NCI-H524 treated with DMSO at 0.1 percent for 48 hours (cell line): Measurements from ENCODE around the gene RALB.
A peak's percentile ranks its signal among the peaks of the same experiment; 100 is the strongest.

ENCODE experiments used
- DNase-seq: peaks from one replicate; lab custom pipeline; 2025; lab: John Stamatoyannopoulos, UW

Gene RALB

GRCh38 chr2:120252225-120253020 lies at the start of gene RALB:
RALB (plus strand) TSS chr2:120252852; CDS start chr2:120278665, 25,813 bp downstream.
- DNase-seq = peak; percentile 83

- no peak for DNase-seq
Measured at GRCh38 chr2:120203251-120204021, 49.2 kb upstream of the RALB start.

GRCh38 chr2:120204022-120204405 lies 48.6 kb upstream of the RALB start:
- DNase-seq = no peak

GRCh38 chr2:120204417-120204816 lies 48.2 kb upstream of the RALB start:
- DNase-seq = no peak

- no peak for DNase-seq
Measured at GRCh38 chr2:120204945-120205670, 47.5 kb upstream of the RALB start.

GRCh38 chr2:120206022-120206581 lies 46.5 kb upstream of the RALB start:
- no peak for DNase-seq

- no peak for DNase-seq
Measured at GRCh38 chr2:120208381-120209353, 44.0 kb upstream of the RALB start.

- no peak for DNase-seq
Measured at GRCh38 chr2:120209427-120210269, 43.0 kb upstream of the RALB start.

- DNase-seq = no peak
Measured at GRCh38 chr2:120210270-120210693, 42.4 kb upstream of the RALB start.

GRCh38 chr2:120218181-120218580 lies 34.5 kb upstream of the RALB start:
- DNase-seq = no peak

GRCh38 chr2:120219291-120219690 lies 33.4 kb upstream of the RALB start:
- DNase-seq = no peak

- DNase-seq = no peak
Measured at GRCh38 chr2:120219766-120220165, 32.9 kb upstream of the RALB start.

- DNase-seq = no peak
Measured at GRCh38 chr2:120220756-120221155, 31.9 kb upstream of the RALB start.

- no peak for DNase-seq
Measured at GRCh38 chr2:120221616-120222015, 31.0 kb upstream of the RALB start.

- no peak for DNase-seq
Measured at GRCh38 chr2:120222186-120223033, 30.2 kb upstream of the RALB start.

- no peak for DNase-seq
Measured at GRCh38 chr2:120223034-120223912, 29.4 kb upstream of the RALB start, which contains the start of gene TMEM185B. TMEM185B (minus strand) TSS chr2:120223400; CDS start chr2:120222976, 424 bp downstream.

- DNase-seq = no peak
Measured at GRCh38 chr2:120224256-120224655, 28.4 kb upstream of the RALB start.
